ENCODE measurements around the gene JSRP1. TPM values are rescaled to one million over a fixed set of nuclear protein-coding genes. Genes with fewer than 3 reads are reported as not detected.

The JSRP1 gene
- total RNA-seq, 2 experiments from 2014 or later = 1.5 to 15.9 TPM

DNA sequence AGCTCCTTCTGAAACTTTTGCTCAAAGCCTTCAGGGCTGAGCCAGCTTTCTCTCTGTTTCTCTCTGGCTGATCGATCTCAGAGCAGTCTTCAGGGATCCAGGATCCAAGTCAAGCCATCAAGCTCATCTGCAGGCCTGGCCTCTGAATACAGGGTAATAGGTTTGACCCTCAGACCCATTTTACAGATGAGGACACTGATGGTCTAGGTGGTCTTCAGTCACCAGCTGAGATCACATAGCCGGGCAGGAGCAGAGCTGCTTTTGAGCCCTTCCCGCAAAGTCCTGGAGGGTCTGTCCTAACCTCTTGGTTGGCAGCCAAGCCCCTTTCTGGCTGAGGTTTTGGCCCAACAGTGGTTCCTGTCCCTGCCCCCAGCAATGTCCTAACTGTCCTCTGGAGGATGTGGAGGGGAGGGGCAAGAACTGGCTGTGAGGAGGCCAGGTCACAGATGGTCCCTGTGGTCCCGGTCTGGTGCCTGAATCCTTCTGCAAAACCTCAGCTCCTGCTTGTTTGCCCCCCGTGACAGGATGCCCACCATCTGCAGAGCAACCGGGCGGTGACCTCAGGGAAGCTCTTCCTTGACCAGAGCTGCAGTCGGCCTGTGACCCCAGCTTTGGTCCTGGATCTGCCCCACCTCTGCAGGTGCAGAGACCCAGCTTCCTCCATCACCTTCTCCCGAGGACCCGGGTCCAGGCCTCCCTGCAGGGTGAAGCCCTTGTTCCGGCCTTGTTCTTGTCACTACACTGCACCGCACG is 31.5 kb upstream of the JSRP1 start:
- POLR2A ChIA-PET = interaction anchor here (0.5 to 1.5 kb wide), 3 partner anchors 14 to 188 kb away, joined by 3 to 5 read pairs (median 5); partner anchors contain the start of gene GADD45B
- no TSS peak for BruUV-seq (replicated peaks)
- Histone ChIP-seq H3K36me3 (ENCODE audit: insufficient read depth, low read length) (no peaks in the 10 kb centered on the region), H3K9me2 (ENCODE audit: insufficient read depth, low read length) (no peaks in the 10 kb centered on the region), H3K9me3 (ENCODE audit: low read length) (no peaks in the 10 kb centered on the region), H2AFZ (ENCODE audit: low read length) (no peak overlapping the region), H3K27ac (ENCODE audit: low read depth, low read length, poor library complexity, severe bottlenecking) (no peak overlapping the region), H3K4me2 (ENCODE audit: low read length) (no peak overlapping the region), H3K4me1 (ENCODE audit: insufficient read depth, low read length, poor library complexity, severe bottlenecking) (peaks cover 38% of the 10 kb centered on the region), H4K20me1 (ENCODE audit: insufficient read depth, low read length) (no peaks in the 10 kb centered on the region), H3K79me2 (ENCODE audit: insufficient read depth, low read depth, low read length) (no peaks in the 10 kb centered on the region), H3K4me3 (ENCODE audit: low read depth, low read length, poor library complexity, severe bottlenecking) (no peak overlapping the region)
- DNase-seq (ENCODE audit: low spot score) = no peak
- intact Hi-C loops (cut with micrococcal nuclease; ENCODE audit: unreplicated experiment) = no loop called here
- CTCF ChIA-PET (ENCODE audit: unreplicated experiment) = interaction anchor here (0.6 kb wide), 1 partner anchor 37 kb away, joined by 3 read pairs; no protein-coding TSS in a partner anchor
- TF ChIP-seq CTCF (conservative IDR thresholded peaks at IDR 0.05; ENCODE audit: low read length) (no peak), EZH2phosphoT487 (IDR thresholded peaks at IDR 0.05; ENCODE audit: borderline replicate concordance, low read depth, low read length) (no peak)

GRCh38 chr19:2286402-2287140 is 30.4 kb upstream of the JSRP1 start:
- no peaks in the 10 kb centered on the region for H4K20me1 ChIP-seq (ENCODE audit: insufficient read depth, low read length)
- no peaks in the 10 kb centered on the region for H3K79me2 ChIP-seq (ENCODE audit: insufficient read depth, low read depth, low read length)
- no peaks in the 10 kb centered on the region for H3K9me3 ChIP-seq (ENCODE audit: low read length)
- BruUV-seq (replicated peaks) = no TSS peak
- H3K4me3 ChIP-seq (ENCODE audit: low read depth, low read length, poor library complexity, severe bottlenecking) = no peak overlapping the region
- no peak for TF ChIP-seq EZH2phosphoT487 (IDR thresholded peaks at IDR 0.05; ENCODE audit: borderline replicate concordance, low read depth, low read length)
- TF ChIP-seq CTCF (conservative IDR thresholded peaks at IDR 0.05; ENCODE audit: low read length) = no peak
- CTCF ChIA-PET (ENCODE audit: unreplicated experiment) = no interaction called here
- H3K4me2 ChIP-seq (ENCODE audit: low read length) = no peak overlapping the region
- H3K9me2 ChIP-seq (ENCODE audit: insufficient read depth, low read length) = no peaks in the 10 kb centered on the region
- no peak for DNase-seq (ENCODE audit: low spot score)
- H3K4me1 ChIP-seq (ENCODE audit: insufficient read depth, low read length, poor library complexity, severe bottlenecking) = peaks cover 48% of the 10 kb centered on the region
- intact Hi-C loops (cut with micrococcal nuclease; ENCODE audit: unreplicated experiment) = no loop called here
- no peak overlapping the region for H2AFZ ChIP-seq (ENCODE audit: low read length)
- no peak overlapping the region for H3K27ac ChIP-seq (ENCODE audit: low read depth, low read length, poor library complexity, severe bottlenecking)
- no peaks in the 10 kb centered on the region for H3K36me3 ChIP-seq (ENCODE audit: insufficient read depth, low read length)
- POLR2A ChIA-PET = no interaction called here
